Measurements from ENCODE around the gene C1QTNF1.

- TF ChIP-seq ZC3H10 (CRISPR knock-in tag; IDR thresholded peaks at IDR 0.05) (no peak), ARNTL (CRISPR knock-in tag; IDR thresholded peaks at IDR 0.05; ENCODE audit: borderline replicate concordance, low read depth) (no peak), CREB5 (CRISPR knock-in tag; IDR thresholded peaks at IDR 0.05; ENCODE audit: low read depth) (no peak), ZFP30 (CRISPR knock-in tag; IDR thresholded peaks at IDR 0.05) (no peak), TOX (CRISPR knock-in tag; IDR thresholded peaks at IDR 0.05; ENCODE audit: borderline replicate concordance) (no peak), BACH2 (CRISPR knock-in tag; IDR thresholded peaks at IDR 0.05; ENCODE audit: borderline replicate concordance) (no peak), TSHZ2 (CRISPR knock-in tag; IDR thresholded peaks at IDR 0.05) (no peak), ZNF70 (CRISPR knock-in tag; IDR thresholded peaks at IDR 0.05) (no peak), PATZ1 (CRISPR knock-in tag; IDR thresholded peaks at IDR 0.05; ENCODE audit: borderline replicate concordance) (no peak), ESRRG (CRISPR knock-in tag; IDR thresholded peaks at IDR 0.05) (no peak)
- TF ChIP-seq, protein P1, sequence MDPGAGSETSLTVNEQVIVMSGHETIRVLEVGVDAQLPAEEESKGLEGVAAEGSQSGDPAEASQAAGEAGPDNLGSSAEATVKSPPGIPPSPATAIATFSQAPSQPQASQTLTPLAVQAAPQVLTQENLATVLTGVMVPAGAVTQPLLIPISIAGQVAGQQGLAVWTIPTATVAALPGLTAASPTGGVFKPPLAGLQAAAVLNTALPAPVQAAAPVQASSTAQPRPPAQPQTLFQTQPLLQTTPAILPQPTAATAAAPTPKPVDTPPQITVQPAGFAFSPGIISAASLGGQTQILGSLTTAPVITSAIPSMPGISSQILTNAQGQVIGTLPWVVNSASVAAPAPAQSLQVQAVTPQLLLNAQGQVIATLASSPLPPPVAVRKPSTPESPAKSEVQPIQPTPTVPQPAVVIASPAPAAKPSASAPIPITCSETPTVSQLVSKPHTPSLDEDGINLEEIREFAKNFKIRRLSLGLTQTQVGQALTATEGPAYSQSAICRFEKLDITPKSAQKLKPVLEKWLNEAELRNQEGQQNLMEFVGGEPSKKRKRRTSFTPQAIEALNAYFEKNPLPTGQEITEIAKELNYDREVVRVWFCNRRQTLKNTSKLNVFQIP (CRISPR knock-in tag; IDR thresholded peaks at IDR 0.05; ENCODE audit: borderline replicate concordance, low read depth) = no peak
Observed at GRCh38 chr17:79087428-79088143, 63.6 kb downstream of the C1QTNF1 start.

All from SK-N-SH treated with all-trans-retinoic acid at 6 μM for 48 hours (cell line).